HG03558 (cell line): Measurements from ENCODE around the gene BICD1.
"Not testable (repeated sequence)": the region's sequence is repeated elsewhere in the genome, so short reads cannot be mapped to it uniquely, and the experiment has no call there.

Experiments used
- ATAC-seq: cut with Tn5 transposase; IDR thresholded peaks from one replicate; pipeline ENCODE4 v1.9.1; 2021; ENCODE audit warnings: moderate number of reproducible peaks; ENCODE audit not compliant: unreplicated experiment; ENCODE audit errors: extremely low read depth

BICD1 gene

GRCh38 chr12:32179011-32179395, 72.4 kb downstream of the BICD1 start:
- ATAC-seq: no peak

DNA sequence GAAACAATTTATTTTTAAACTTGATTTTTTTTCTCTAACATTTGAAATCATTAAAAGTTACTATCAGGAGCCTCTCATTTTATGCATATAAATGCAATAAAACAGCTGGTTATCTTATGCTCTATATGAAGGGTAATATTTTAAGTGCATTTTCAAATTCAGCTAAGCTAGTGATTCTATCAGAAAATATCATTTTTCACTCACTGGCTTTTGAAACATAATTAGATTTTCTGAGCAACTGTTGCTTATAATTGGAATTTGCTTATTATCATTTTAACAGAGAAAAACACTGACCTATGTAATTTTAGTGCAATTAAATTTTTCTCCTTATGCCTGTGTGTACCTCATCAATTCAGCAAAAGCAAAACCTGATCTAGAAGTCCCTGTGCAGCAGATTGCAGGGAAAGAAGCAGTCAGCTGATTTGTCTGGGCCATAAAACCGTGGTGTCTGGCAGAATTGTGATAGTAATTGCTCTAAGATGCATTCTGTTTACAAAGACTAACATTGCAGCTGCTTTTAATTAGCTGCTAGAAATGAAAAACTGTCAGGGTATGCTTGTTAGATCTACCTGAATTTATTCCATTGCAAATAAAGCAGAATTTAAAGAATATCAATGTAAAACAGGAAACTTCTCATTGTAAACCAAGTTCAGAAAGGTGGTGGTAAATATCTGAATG, 75.0 kb downstream of the BICD1 start:
- no peak for ATAC-seq

DNA sequence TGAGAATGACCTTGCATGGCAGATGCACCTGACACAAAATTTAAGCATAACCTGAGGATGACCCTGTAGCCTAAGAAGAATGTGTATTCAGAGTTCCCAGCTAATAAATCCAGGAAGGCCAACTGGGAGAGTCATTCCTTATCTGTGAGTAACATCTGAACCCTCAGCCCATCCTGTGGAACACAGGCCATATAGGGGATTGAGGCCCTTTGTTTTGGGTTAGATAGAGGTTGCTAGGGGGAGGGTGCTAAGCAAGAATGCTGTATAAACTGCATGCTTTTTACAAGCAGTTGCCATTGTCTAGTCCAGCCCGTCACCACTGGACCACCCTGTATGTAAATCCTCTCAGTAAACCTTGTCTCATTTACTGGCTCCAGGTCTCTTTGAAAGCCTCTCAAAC, 77.0 kb downstream of the BICD1 start:
- no peak for ATAC-seq

GRCh38 chr12:32187127-32187526, 80.5 kb downstream of the BICD1 start:
- ATAC-seq: not testable (repeated sequence)

DNA sequence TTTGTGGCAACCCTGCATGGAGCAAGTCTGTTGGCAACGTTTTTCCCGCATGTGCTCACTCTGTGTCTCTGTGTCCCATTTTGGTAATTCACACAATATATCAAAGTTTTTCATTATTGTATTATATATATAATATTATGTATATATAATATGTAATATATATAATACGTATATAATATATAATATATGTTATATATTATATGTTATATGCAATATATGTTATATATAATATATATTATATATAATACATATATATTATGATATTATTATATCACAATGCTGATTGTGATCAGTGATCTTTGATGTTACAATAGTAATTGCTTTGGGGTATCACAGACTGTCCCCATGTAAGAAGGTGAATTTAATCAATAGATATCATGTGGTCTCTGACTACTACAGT, 84.8 kb downstream of the BICD1 start:
- ATAC-seq: no peak

GRCh38 chr12:32196250-32197198, 89.9 kb downstream of the BICD1 start:
- no peak for ATAC-seq

DNA sequence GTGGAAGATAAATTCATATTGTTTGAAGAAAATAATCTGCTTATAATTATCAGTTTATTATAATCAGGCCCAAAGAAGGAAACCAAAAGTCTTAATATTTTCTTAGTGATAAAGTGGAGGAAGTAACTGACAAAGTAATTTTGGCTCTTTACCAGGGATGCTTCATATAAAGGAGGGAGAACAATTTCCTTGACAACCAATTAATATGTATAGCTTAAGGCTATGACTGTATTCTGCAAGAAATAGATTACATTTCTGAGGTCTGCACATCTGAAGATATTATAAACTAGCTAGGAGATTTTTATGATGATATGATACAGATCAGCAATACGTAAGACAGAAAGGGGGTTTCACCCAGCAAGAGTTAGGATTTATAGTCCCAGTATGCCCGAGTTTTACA, 90.8 kb downstream of the BICD1 start:
- ATAC-seq: no peak

DNA sequence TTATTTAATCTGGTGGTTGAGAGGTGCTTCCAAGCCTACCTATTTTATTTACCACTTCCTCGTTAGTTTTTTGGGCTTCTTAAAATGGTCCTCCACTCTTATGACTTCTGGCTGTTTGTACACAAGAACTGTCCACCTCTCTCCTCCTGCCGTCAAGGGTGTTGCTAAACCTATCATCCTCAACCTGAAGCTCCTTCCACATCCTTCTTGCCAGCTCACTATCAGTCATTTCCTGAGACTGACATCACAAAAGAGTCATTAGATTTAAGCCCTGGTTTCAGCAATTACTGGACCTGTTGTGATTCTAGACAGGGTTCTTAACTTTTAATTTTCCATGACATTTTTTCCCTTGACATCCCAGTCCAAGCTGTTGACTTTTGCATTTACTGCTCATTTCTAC, 91.9 kb downstream of the BICD1 start:
- no peak for ATAC-seq

DNA sequence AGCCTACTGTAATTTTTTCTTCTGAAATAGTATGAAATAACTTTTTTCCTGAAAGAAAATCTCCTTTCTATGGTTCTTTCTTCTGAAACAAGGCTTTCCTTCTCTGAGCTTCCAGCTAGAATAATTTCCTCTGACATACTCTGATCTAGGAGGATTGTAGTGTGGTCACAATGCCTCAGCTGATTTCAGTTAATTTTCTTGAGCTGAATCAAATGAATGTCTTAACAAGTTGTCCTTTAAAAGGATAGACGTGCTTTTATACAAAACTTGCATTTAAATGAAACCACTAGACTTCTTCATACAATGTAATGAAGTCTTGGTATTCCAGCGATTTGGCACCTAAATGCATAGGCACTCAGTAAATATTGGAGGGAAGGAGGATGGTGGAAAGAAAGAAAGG, 94.4 kb downstream of the BICD1 start:
- ATAC-seq: no peak

- ATAC-seq: no peak
Measured at GRCh38 chr12:32201976-32202375, 95.3 kb downstream of the BICD1 start.

DNA sequence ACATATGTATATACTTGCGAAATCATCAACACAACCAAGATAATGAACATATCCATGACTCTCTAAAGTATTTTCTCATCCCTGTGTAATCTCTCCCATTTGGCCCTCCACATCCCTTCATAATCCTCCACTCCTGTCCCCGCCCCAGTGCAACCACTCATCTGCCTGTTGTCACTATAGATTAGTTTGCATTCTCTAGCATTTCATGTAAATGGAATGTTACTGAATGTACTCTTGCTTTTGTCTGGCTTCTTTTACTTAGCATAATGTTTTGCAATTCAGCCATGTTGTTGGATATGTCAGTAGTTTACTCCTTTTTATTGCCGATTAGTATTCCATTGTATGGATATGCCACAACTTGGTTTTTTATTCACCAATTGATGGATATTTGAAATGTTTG, 99.1 kb downstream of the BICD1 start:
- ATAC-seq: no peak

GRCh38 chr12:32208355-32208754, 101.7 kb downstream of the BICD1 start:
- ATAC-seq: no peak

GRCh38 chr12:32211066-32211899, 104.6 kb downstream of the BICD1 start:
- ATAC-seq: no peak

DNA sequence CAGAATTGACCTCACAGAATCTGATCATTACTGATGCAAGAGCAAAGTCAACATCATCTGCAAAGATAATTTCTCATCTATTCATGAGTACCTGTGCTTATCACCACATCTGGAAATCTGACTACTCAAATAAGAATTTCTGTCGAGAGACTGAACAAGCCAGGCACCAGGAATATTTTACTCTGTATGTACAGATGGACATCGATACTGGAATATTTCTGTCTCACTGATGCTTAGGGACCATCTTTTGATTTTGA, 105.2 kb downstream of the BICD1 start:
- no peak for ATAC-seq

DNA sequence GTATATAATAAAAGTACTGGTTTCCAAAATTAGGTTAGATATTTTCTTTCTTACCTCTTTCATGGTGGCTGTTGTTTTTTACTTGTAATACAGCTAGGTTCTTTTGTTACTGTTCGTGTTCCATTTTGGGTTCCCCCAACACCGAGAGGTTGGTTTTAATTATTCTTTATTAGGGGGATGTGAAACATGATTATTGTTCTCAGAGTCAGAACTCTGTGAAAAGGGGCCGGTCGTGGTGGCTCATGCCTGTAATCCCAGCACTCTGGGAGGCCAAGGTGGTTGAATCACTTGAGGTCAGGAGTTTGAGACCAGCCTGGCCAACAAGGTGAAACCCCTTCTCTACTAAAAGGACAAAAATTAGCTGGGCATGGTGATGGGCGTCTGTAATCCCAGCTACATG, 108.1 kb downstream of the BICD1 start:
- no peak for ATAC-seq

DNA sequence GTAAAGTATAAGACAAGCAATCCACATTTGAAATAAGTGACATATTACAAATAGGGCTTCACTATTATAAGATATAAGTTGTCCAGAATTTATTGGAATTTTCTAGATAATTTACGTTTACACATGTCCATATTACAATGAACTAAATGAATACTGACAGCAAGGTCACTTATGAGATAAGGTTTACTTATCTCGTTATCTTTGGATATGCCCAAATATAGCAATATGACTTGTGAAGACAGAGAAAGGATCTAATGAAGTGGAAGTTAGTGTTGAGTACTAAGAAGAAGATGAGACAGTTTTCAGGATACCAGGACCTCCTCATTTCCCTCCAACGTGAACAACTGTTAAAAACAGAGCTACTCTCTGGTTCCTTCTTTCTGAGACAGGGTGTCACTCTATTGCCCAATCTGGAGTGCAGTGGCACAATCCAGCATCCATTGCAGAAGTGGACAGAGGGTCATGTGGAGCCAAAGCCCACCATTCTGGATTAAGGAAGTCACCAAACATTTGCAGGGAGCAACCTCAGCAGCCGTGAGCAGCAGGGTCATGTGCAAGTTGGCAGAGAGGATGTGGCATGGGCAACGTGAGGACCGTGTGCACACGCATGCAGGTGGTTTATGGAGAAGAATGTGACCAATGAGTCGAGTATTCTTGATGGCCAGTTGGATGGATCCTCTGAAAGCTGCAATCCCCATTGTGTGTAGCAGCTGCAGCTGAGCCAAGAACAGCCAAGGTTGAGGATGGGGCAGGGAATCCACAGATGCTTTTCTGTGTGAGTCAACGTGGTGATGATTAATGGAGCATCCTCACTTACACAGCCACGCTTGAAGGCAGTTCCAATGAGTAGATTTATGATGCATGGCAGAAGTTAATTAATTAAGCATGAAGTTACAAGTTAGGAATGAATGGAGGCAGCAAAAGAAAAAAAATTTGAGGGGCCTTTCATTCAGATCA, 111.0 kb downstream of the BICD1 start:
- no peak for ATAC-seq

DNA sequence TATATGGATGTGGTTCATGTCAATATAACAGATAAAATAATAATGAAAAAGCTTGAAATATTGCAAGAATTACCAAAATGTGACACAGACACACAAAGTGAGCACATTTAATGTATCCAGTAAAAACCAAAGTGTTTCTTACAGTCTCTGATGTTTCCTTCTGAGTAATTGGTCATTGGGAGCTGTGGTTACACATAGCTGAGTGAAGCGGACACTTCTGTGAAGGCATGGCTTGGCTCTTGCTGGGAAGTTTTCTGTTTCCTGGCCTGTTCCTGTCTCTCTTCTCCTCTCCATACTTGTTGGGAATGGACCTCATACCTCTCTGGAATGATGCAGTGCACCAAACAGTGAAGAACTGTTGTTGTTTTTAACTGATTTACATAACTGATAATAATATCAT, 117.3 kb downstream of the BICD1 start:
- no peak for ATAC-seq

DNA sequence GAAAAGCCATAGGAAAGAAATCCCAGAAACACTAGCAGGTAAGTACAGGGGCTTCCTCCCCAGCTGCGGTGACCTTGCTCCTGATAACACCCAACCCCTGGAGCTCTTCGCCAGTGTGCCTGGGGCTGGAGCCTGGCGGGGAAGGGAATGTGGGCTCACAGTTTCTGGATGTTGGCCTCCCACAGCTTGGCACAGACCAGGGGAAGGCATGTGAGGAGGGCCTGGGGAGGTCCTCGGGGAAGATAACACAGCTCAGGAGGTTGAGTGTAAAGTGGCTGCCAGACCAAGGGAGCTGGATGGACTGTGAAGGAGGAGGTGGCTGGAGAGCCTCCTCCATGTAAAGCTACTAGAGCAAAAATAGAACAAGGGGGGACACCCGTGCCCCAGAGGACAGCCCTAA, 120.1 kb downstream of the BICD1 start:
- no peak for ATAC-seq

GRCh38 chr12:32229971-32230612, 123.4 kb downstream of the BICD1 start:
- ATAC-seq: no peak

DNA sequence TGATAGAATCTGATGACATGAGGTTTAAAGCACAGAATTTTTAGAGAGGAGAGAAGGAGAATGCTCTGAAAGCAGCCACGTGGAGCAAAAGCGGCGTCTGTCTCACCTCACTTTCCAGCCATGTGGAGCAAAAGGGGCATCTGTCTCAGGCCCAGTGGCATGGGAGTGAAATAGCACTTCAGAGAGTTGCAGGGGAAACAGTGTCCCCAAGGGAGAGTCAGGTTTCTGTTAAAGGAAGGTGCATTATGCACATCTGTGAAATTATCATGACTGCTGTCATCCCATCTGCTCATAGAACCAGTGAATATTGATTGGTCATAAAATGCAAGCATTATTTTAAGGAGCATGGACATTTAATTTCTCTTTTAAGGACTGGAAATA, 124.0 kb downstream of the BICD1 start:
- ATAC-seq: no peak
